GM12874 (cell line): ENCODE results near the gene CHN2.

Experiments
- TF ChIP-seq, protein P1 (sequence below): IDR thresholded peaks from 2 replicates; pipeline ENCODE4 v1.5.1; 2011; ENCODE audit warnings: low read depth, mild to moderate bottlenecking, control low read depth, low read length, moderate library complexity; ENCODE audit not compliant: insufficient read depth

The CHN2 gene

DNA sequence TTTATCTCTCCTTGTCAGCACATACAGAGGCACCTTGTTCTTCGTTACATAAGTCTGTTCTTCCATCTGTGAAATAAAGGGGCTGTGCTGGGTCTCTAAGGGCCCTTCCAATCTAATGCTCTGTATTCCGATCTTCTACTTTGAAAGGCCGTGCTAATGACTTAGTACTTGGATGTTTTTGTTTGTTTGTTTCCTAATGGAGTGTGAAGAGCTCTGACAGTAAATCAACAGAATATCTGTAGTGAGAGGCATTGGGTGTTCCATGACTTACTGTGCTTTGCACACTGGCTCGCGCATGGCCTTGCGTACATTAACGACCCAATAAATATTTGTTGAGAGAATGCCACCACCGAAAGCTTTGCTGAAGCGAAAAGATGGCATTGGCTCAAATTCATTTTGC is 162.1 kb downstream of the CHN2 start:
- TF ChIP-seq, protein P1, sequence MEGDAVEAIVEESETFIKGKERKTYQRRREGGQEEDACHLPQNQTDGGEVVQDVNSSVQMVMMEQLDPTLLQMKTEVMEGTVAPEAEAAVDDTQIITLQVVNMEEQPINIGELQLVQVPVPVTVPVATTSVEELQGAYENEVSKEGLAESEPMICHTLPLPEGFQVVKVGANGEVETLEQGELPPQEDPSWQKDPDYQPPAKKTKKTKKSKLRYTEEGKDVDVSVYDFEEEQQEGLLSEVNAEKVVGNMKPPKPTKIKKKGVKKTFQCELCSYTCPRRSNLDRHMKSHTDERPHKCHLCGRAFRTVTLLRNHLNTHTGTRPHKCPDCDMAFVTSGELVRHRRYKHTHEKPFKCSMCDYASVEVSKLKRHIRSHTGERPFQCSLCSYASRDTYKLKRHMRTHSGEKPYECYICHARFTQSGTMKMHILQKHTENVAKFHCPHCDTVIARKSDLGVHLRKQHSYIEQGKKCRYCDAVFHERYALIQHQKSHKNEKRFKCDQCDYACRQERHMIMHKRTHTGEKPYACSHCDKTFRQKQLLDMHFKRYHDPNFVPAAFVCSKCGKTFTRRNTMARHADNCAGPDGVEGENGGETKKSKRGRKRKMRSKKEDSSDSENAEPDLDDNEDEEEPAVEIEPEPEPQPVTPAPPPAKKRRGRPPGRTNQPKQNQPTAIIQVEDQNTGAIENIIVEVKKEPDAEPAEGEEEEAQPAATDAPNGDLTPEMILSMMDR = no peak

DNA sequence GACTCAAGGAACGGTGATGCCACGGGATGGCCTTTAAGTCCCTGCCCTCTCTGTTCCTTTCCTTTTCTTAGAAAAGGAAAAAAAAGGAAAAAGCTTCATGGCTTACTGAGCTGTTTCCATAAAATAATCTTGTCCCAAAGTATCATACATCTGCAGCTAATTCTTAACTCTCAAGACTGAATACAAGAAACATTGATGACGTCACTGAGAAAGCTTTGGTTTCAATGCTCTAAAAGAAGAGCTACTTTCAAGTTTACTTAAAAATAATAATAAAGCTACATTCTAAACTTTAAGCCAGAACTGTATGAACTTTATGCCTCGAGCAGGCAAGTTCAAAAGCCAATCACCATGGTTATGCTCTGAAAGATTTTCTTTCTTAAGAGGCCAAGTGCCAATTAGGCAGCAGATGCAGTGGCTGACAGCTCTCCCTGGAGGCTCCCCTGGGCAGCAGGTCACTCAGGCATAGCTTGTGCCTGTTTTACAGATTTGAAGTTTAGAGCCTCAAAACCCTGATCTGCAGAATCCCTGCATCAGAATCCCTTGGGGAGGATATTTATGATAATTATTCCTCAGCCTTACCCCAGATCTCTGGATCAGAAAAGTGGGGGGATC is 165.0 kb downstream of the CHN2 start:
- TF ChIP-seq, protein P1 = no peak

DNA sequence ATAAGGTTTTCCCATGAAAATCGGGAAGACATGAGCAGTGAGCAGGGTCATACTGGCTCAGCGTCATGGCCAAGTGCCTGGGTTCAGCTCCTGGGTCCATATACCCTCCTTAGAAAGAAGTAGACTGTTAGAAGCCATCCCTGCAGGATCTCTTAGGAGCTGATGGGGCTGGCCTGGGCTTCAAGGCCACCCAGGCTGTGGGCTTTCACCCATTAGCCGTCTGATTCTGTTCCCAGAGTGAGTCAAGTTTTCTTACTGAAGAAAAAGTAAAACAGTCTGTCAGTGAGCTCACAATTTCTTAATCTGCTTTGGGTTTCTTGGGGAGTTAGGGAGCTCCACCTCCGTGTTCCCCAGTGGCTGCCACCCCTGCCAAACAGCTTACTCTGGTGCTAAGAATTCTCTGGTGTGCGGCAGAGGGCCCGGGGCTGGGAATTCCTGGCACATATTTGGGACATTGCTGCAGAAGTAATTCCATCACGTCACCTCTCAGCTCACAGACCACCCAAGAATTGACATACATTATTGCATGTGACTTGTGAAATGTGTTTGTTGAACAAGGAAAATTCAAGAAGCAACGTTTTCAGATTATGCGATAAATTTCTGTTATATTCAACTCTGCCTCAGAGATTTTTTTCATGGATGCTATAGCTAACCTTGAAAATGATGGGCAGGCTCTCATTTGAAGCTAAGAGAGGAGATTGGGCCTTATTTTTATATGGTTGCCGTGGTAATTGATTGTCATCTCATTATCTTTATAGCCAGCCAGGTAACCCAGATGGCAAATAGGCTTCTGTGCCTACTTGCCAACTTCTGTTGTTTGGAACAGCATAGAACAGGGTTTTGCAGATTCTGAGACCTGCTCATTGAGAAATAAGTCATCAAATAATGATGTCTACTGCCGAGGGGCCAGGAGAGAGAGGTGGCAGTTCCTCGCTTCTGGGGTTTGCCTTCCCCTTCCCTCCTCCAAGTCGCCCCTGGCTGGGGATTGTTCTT is 166.4 kb downstream of the CHN2 start:
- TF ChIP-seq, protein P1 = no peak

DNA sequence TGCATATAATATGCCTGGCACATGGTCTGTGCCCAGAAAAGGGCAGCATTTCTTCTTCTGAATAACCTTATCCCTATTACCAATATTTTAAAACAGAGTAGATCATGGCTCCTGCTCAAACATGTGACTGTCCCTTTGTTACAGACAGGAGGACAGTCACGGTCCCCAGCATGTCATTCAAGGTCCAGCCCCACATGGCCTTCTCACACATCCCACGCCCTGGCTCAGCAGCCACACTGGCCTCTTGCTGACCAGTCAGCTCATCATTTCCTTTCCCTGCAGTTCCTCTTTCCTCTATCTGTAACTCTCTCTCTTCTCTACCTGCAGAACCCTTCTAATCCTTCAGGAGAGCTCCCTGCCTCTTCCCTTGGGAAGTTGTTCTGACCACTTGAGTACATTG is 167.8 kb downstream of the CHN2 start:
- TF ChIP-seq, protein P1 = no peak

DNA sequence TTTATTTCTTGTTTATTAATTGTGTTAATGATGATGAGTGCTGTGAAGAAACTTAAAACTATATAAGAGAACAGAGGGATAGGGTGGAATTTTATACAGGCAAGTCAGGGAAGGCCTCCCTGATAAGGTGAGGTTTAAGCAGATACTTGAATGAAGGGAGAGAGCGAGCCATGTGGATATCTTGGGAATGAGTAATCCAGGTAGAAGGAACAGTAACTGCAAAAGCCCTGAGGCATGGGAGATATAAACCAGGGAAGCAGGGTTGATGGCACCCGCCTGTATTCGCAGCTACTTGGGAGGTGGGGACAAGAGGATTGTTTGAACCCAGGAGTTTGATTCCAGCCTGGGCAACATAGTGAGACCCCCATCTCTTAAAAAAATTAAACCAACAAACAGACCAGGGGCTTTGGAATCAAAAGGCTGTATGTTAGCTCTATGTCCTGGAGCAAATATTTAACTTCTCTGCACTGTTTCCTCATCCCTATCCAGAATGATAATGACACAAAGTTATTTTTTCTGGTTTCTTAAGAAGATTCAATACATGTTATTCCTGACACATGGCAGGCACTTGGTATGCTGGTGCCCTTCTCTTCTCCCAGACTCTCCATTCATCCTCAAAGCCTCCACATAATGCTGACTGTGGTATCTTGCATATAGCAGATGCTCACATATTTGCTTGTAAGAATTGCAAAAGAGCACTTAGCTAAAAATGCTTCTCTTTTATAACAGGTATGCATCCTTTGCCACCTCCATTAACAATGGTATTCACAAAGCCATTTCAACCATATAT is 169.3 kb downstream of the CHN2 start:
- TF ChIP-seq, protein P1 = no peak

DNA sequence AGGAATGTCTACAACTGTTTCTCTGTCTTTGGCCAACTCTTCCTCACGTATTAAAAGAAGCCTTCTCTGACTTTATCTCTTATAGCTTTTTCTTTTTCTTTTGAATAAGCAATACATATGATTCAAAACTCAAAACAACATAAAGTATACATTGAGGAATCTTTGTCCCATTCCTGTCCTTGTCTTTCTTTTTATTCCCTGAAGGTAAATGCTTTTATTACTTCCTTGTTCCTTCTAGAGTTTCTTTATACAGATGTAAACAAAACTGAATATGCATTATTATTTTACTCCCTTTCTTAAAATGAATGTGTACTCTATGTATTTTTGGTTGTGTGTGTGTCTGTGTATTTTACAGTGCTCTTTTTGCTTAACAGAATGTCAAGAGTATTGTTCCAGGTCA is 170.1 kb downstream of the CHN2 start:
- TF ChIP-seq, protein P1 = no peak

DNA sequence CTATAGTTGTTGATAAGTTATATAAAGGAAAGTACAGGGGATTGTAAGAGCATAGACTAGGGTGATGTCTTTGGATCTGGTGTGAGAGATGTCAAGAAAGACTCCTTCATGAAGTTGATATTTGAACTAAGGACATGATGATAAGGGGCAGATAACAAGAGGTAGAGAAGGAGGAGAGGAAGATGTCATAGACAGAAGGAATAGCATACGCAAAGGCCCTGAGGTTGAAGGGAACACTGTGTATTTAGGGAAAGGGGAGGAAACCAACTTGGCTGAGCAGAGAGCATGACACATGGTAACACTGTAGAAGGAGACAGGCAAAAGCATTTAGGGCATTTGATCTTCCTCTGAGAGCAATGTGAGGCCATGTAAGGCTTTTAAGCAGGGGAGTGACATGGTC is 170.8 kb downstream of the CHN2 start:
- TF ChIP-seq, protein P1 = no peak
